Urinary bladder (tissue), 4 donors: ENCODE results near the gene ZNF154. TPM values are rescaled to one million over a fixed set of nuclear protein-coding genes. Genes with fewer than 3 reads are reported as not detected.

Experiments used
- DNase-seq: peaks from one replicate; pipeline ENCODE4 v3.0.0-alpha.2; 2015; ENCODE audit errors: extremely low spot score
- H3K27ac ChIP-seq: one replicate; pipeline ENCODE4 v1.5.1; 2013; ENCODE audit warnings: low read depth, mild to moderate bottlenecking, moderate library complexity
- H3K36me3 ChIP-seq: one replicate; pipeline ENCODE4 v1.6.1; 2013; ENCODE audit warnings: mild to moderate bottlenecking, moderate library complexity; ENCODE audit not compliant: insufficient read depth
- H3K4me1 ChIP-seq: one replicate; pipeline ENCODE4 v1.6.1; 2013; ENCODE audit warnings: mild to moderate bottlenecking, moderate library complexity; ENCODE audit not compliant: insufficient read depth
- H3K4me3 ChIP-seq: one replicate; pipeline ENCODE4 v1.5.1; 2013; ENCODE audit warnings: low read depth, low read length
- WGBS: extraction: QIAGEN DNeasy Blood & Tissue Kit; methylation state at CpG from one replicate; pipeline ENCODE4 v1.1.7; 2013; 5-methylcytosine and 5-hydroxymethylcytosine counted together
- polyA plus RNA-seq: library from polyadenylated mRNA; stranded (reverse); fragments of 200-250 nt; gene quantifications from one replicate; pipeline ENCODE4 v1.2.3, GENCODE V29; 2013
- total RNA-seq: library from RNA; depleted of rRNA; stranded (reverse); fragments of >200 nt; gene quantifications from one replicate; pipeline ENCODE4 v1.2.3, GENCODE V29; 2014
- donor health status: healthy with polysubstance abuse.
- donor health status: healthy.

Gene ZNF154
- total and polyA plus RNA-seq, 2 donors, result 7.4 to 29.3 TPM

DNA sequence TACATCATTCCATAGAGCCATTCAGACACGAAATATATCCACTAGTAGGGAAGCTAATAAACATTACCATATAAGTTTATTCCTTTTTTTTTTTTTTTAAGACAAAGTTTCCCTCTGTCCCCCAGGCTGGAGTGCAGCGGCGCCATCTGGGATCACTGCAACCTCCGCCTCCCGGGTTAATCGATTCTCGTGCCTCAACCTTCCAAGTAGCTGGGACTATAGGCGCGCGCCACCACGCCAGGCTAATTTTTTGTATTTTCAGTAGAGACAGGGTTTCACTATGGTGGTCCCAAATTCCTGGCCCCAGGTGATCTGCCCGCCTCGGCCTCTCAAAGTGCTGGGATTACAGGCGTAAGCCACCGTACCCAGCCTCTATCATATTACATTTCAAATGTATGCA, 612 bp upstream of the ZNF154 start:
- H3K36me3 ChIP-seq, result no peaks in the 10 kb centered on the region
- H3K27ac ChIP-seq, result no peak overlapping the region
- WGBS, result 48% methylated on average over 15 of the region's 15 CpGs
- H3K4me1 ChIP-seq, result no peaks in the 10 kb centered on the region
- DNase-seq, result no peak
- no peak overlapping the region for H3K4me3 ChIP-seq

DNA sequence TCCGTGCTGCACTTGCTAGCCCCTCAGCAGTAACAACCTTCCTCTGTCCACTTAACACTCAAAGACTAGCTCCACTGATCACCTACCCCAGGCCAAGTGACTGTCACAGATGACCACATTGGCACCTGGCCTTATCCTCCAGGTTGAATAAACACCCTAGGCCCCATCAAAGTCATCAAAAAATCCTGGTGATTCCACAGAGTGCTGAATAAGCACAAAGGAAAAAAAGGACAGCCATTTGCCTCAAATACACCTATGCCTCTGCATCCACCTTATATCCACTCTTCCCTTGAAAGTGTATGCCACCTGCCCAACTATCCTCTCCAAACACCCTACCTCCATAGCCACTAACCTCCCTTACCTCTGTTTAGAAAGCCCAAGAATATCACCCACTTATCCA, 2.7 kb downstream of the ZNF154 start:
- H3K4me3 ChIP-seq, result no peak overlapping the region
- H3K36me3 ChIP-seq, result no peaks in the 10 kb centered on the region
- H3K27ac ChIP-seq, result no peak overlapping the region
- 100% methylated on average over 1 of the region's 1 CpG for WGBS
- DNase-seq, result no peak
- H3K4me1 ChIP-seq, result no peaks in the 10 kb centered on the region

DNA sequence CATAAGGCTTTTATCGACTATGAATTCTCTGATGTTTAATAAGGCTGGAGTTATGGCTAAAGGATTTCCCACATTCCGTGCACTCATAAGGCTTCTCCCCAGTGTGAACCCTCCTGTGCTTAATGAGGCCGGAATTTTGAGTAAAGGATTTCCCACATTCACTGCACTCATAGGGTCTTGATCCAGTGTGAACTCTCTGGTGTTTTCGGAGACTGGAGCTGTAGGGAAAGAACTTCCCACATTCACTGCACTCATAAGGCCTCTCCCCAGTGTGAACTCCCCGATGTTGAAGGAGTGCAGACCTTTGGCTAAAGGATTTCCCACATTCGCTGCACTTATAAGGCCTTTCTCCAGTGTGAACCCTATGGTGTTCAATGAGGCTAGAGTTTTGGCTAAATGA, 7.4 kb downstream of the ZNF154 start:
- H3K4me3 ChIP-seq, result no peak overlapping the region
- H3K27ac ChIP-seq, result no peak overlapping the region
- DNase-seq, result no peak
- no peaks in the 10 kb centered on the region for H3K4me1 ChIP-seq
- 98% methylated on average over 6 of the region's 6 CpGs for WGBS
- no peaks in the 10 kb centered on the region for H3K36me3 ChIP-seq

DNA sequence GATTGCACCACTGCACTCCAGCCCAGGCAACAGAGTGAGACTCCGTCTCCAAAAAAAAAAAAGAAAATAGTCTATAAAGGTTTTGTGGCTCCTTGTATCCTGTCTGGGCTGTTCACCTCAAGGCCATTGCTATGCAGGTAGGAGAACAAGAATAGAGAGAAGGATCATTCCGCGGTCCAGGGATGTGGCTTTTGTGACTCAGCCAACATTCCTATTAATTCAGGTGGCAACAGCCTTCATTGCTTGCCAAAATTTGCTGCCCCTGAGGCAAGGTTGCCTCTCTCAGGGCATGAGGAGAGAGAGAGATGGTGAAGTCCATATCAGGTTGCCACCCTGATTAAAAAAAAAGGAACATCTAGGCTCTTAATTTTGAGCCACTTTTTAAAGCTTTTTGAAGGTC, 19.3 kb downstream of the ZNF154 start:
- Histone ChIP-seq H3K27ac (no peak overlapping the region), H3K36me3 (no peaks in the 10 kb centered on the region), H3K4me3 (no peak overlapping the region), H3K4me1 (no peaks in the 10 kb centered on the region)
- WGBS, result 97% methylated on average over 3 of the region's 3 CpGs
- no peak for DNase-seq

DNA sequence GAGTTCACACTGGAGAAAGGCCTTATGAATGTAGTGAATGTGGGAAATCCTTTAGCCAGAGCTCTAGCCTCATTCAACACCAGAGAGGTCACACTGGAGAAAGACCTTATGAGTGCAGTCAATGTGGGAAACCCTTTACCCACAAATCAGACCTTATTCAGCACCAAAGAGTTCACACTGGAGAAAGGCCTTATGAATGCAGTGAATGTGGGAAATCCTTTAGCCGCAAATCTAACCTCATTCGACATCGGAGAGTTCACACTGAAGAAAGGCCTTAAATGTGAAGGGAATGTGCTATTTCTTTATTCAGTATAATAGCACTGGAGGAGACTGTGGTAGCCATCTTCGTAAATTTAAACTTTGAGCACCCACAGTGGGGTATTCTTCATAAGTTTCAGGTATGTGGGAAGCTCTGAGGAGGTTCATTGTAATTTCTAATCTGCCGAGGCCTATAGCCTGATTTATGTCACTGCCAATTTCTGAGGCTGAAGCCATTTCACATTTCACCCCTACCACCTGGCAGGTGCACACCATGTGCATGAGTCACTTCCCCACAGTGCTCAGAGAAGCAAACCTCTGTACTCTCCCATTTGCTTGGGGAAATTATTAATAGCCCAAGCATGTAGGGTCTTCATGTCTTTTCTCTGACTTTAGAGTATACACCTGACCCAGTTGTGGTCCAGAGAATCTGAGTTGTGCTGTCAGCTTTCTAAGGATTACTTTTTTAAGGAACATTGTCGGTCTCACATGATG, 20.8 kb downstream of the ZNF154 start:
- Histone ChIP-seq H3K27ac (no peak overlapping the region), H3K36me3 (no peaks in the 10 kb centered on the region), H3K4me1 (peaks cover 2% of the 10 kb centered on the region), H3K4me3 (no peak overlapping the region)
- WGBS, result 97% methylated on average over 6 of the region's 6 CpGs
- DNase-seq, result no peak

DNA sequence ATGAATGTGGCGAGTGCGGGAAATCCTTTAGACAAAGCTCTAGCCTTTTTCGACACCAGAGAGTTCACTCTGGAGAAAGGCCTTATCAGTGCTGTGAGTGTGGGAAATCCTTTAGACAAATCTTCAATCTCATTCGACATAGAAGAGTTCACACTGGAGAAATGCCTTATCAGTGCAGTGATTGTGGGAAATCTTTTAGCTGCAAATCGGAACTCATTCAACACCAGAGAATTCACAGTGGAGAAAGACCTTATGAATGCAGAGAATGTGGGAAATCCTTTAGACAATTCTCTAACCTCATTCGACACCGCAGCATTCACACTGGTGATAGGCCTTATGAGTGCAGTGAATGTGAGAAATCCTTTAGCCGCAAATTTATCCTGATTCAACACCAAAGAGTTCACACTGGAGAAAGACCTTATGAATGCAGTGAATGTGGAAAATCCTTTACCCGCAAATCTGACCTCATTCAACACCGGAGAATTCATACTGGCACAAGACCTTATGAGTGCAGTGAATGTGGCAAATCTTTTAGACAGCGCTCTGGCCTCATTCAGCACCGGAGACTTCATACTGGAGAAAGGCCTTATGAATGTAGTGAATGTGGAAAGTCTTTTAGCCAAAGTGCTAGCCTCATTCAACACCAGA, 21.5 kb downstream of the ZNF154 start:
- no peak overlapping the region for H3K27ac ChIP-seq
- DNase-seq, result no peak
- H3K4me3 ChIP-seq, result no peak overlapping the region
- peaks cover 2% of the 10 kb centered on the region for H3K4me1 ChIP-seq
- WGBS, result 99% methylated on average over 12 of the region's 12 CpGs
- no peaks in the 10 kb centered on the region for H3K36me3 ChIP-seq

DNA sequence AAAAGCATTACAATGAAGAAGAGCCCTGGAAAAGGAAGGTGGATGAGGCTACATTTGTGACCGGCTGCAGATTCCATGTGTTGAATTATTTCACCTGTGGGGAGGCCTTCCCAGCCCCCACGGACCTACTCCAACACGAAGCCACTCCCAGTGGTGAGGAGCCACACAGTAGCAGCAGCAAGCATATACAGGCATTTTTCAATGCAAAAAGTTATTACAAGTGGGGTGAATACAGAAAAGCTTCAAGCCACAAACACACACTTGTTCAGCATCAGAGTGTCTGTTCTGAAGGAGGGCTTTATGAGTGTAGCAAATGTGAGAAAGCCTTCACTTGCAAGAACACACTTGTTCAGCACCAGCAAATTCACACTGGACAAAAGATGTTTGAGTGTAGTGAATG, 22.3 kb downstream of the ZNF154 start:
- H3K36me3 ChIP-seq, result no peaks in the 10 kb centered on the region
- DNase-seq, result no peak
- H3K4me1 ChIP-seq, result peaks cover 2% of the 10 kb centered on the region
- H3K27ac ChIP-seq, result no peak overlapping the region
- no peak overlapping the region for H3K4me3 ChIP-seq
- 97% methylated on average over 3 of the region's 3 CpGs for WGBS

DNA sequence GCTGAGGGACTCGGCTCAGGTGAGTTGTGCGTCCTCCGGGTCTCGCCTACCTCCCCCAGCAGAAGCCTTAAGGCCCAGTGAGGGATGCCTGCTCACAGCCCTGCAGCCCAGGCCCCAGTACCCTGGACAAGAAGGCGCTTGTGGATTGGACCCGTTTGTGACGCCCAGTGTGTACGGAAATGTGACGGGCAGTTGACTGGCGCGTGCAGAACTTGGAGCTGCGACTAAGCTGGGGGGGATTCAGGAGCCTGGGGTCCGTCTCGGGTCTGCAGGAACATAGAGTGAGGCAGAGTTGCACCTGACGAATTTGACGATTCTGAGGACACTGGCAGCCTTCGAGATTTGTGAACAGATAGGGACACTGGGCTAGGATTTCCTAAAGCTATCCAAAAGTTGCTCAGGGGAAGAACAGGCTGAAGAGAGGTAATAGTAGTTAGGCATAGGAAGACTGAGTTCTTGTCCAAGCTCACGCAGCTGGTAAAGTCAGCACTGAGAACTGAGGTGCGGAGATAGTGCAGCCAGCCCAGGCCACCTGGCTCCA, 26.7 kb downstream of the ZNF154 start:
- peaks cover 2% of the 10 kb centered on the region for H3K4me1 ChIP-seq
- H3K4me3 ChIP-seq, result peak overlapping the region; percentile 71
- WGBS, result 3% methylated on average over 19 of the region's 19 CpGs
- no peak overlapping the region for H3K27ac ChIP-seq
- no peaks in the 10 kb centered on the region for H3K36me3 ChIP-seq
- DNase-seq, result no peak

DNA sequence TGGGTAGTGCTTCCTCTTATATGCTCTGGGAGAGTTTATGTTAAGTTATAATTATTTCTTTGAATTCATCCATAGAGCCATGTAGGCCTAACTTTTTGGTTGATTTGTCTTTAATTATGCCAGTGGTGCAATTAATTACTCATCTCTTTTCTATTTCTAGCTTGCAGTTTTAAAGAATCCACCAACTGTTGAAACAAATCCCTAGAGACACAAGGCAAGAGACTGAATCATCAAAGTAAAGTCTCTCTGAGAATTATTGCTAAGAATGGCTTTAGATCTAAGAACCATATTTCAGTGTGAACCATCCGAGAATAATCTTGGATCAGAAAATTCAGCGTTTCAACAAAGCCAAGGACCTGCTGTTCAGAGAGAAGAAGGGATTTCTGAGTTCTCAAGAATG, 33.1 kb downstream of the ZNF154 start:
- no peaks in the 10 kb centered on the region for H3K36me3 ChIP-seq
- peaks cover 1% of the 10 kb centered on the region for H3K4me1 ChIP-seq
- WGBS, result 66% methylated on average over 2 of the region's 2 CpGs

DNA sequence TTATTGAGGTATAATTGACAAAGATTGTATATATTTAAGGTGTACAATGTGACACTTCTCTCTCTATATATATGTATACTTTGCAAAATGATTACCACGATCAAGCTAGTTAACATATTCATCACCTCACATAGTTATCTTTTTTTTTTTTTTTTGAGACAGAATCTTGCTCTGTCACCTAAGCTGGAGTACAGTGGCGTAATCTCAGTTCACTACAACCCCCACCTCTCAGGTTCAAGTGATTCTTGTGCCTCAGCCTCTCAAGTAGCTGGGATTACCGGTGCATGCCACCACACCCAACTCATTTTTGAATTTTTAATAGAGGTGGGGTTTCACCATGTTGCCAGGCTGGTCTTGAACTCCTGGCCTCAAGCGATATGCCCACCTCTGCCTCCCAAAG, 36.5 kb downstream of the ZNF154 start:
- WGBS, result 77% methylated on average over 4 of the region's 4 CpGs
- DNase-seq, result no peak

More for the DNA sequence above, 33.1 kb downstream of the ZNF154 start:
- no peak overlapping the region for H3K27ac ChIP-seq
- H3K4me3 ChIP-seq, result no peak overlapping the region
- no peak for DNase-seq

DNA sequence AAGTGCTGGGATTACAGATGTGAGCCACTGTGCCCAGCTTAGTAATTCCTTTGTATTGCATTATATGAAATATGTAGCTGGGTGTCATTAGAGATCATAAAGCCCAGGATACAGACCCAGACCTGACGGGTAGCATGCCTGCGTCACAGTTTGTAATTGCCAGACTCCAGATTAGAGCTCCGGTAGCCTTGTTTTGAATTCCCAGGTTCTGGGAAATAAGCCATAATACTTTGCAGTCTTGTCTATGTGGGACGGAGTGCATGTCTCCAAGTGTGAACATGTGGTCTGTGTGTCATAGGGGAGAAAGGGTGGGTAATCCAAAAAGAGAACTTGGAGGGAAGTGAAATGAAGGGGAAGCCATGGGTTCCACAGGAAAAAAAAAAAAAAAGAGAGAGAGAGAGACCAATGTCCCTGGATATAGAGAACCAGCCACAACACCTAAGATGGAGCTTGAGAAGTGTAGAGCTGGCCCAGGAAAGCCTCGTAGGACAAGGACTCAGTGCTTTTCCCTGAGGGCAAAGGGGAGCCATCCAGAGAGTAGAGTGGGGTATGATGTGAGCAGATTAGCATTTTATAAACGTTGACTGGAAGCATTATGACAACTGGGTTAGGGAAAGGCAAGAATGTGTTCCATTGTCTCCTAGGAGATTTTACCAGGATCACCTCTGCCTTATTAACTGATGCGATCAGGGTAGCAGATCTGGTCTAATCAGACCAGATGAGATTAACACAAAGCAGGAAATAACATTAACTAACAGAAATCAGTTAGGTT, 37.7 kb downstream of the ZNF154 start:
- WGBS, result 47% methylated on average over 7 of the region's 7 CpGs
- no peak for DNase-seq
- Histone ChIP-seq H3K4me3 (no peak overlapping the region), H3K27ac (no peak overlapping the region), H3K36me3 (no peaks in the 10 kb centered on the region), H3K4me1 (peaks cover 1% of the 10 kb centered on the region)

More for the DNA sequence above, 36.5 kb downstream of the ZNF154 start:
- Histone ChIP-seq H3K27ac (no peak overlapping the region), H3K4me1 (peaks cover 1% of the 10 kb centered on the region), H3K4me3 (no peak overlapping the region), H3K36me3 (no peaks in the 10 kb centered on the region)

DNA sequence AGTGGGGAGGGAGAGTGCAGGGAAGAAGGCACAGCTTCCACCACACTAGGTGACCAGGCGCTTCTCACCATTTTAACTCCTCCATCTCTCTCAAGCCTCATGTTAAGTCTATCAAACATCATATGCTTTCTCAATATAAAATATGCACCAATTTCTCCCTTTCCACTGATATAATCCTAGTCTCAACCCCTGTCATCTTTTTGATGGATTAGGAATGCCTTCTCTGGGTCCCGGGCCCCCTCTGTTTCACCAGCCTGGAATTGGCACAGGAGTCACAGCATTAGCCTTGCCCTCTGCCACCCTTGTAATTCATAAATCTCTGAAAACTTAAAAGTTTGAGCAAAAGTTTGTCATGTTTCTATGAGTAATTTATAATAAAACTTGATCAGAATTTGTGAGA, 40.4 kb downstream of the ZNF154 start, which contains the start of gene ZSCAN4:
TSS of gene ZSCAN4 (plus strand) at position 301 of the 400 bp plus-strand sequence. CDS start 7,211 bp downstream, outside the sequence.
- no peak for DNase-seq
- H3K27ac ChIP-seq, result no peak within 1 kb of the TSS
- H3K4me1 ChIP-seq, result peaks cover 1% of the 10 kb centered on the region
- H3K36me3 ChIP-seq, result no peaks in the 10 kb centered on the region
- 88% methylated on average over 2 of the region's 2 CpGs for WGBS
- no peak within 1 kb of the TSS for H3K4me3 ChIP-seq

DNA sequence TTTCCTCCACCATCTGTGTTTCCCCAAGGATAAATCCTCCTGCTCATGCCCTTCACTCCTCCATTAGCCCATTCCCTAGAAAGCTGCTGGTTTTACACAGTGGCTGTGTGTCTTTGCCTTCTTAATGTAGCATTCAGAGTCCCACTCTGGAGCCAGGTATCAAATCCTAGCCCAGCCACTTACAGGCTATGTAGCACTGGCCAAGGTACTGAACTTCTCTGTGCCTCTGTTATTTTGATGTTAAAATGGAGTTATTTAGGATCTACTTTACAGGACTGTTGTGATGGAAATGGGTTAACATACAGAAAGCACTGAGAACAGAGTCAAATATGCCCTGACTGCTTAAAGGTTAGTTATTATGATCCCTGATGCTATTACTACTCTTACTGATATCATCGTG, 41.8 kb downstream of the ZNF154 start:
- WGBS, result 78% methylated on average over 1 of the region's 1 CpG
- no peak overlapping the region for H3K27ac ChIP-seq
- no peaks in the 10 kb centered on the region for H3K36me3 ChIP-seq
- H3K4me3 ChIP-seq, result no peak overlapping the region
- H3K4me1 ChIP-seq, result no peaks in the 10 kb centered on the region
- DNase-seq, result no peak
